Activated CD8-positive, alpha-beta memory T cell treated with anti-CD3 and anti-CD28 coated beads for 1 hour (primary cell): ENCODE results near the gene AZIN2.

ENCODE experiments used
- DNase-seq, 2 donors: peaks; one replicate each; pipeline ENCODE4 v3.0.0-alpha.2; 2020; ENCODE audit warnings: low read depth in 1 of 2; ENCODE audit errors: extremely low read depth in 1 of 2

The AZIN2 gene

DNA sequence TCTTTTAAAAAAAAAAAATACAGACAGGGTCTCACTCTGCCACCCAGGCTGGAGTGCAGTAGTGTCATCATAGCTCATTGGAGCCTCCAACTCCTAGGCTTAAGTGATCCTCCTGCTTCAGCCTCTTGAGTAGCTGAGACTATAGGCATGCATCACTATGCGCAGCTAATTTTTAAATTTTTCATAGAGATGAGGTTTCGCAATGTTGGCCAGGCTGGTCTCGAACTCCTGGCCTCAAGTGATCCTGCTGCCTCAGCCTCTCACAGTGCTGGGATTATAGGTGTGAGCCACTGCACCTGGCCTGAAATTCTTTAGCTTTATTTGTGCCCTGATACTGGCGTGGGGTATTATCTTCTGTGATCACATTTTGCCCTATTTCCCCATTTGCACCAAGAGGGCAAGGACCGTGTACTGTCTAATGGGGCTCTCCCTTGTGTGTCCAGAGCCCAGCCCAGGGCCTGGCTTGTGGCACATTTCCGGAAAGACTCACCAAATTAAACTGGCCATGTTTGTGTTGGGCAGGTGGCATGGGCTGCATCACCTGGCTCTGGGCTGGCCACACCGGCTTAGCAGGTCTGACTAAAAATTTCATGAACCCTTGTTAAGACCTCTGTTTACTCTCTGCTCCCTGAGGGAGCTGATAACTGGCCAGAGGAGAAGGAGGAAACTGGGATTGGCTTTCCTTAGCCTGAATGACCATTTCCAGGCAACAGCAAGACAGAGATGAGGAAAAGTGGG is 68.7 kb downstream of the AZIN2 start:
- no peak for DNase-seq

DNA sequence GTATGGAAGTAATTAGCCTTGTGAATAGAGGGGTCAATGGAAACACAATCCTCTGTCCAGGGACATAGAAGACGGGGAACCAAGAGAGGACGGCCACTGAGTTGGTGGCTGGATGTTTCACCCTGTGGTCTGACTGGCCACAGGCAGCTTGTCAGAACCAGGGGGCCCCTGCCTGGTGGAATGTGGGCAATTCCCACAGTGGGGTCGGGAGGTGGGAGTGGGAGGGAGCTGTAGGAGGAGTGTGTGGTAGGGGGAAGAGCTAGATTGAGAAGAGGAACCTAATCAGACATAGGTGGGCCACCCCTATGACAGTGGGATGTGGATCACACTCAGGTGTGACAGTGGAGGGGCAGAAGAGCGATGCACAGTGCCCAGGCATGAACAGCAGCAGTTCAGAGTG is 69.6 kb downstream of the AZIN2 start:
- DNase-seq = no peak

DNA sequence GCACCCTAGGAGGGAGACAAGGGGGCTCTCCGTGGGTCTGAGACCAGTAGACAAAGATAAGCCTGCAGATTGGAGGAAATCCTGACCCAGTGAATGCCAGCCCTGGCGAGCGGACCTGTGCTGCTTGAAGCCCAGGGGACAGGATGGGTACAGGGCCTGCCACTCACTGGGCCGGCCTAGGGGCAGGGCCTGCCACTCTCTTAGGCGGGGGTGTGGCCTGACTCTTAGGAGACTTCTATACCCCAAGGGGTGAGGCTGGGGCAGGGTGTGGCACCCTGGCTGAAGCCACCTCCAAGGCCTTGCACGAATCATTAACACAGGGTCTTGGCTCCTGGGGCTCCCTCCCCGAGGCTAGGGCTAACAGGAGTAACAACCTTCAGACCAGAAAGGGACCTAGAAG is 70.2 kb downstream of the AZIN2 start:
- no peak for DNase-seq

GRCh38 chr1:33152685-33153432 is 71.9 kb downstream of the AZIN2 start:
- no peak for DNase-seq

DNA sequence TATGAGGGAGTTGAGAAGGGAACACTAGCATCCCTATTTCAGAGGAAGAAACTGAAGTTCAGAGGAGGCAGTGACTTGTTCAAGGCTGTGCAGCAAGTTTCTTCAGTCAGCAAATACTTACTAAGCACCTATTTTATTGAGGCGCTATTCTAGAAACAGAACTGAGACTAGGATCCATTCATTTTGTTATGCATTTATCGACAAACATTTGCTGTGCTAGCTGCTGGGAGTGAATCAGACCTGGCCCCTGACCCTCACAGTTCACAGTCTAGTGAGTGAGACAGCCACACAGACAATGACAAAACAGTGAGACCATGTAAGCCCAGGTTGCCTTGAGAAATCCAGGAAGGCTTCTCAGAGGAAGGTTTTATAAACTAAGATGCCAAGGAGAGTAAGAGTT is 72.7 kb downstream of the AZIN2 start:
- no peak for DNase-seq

GRCh38 chr1:33155877-33156538 is 75.1 kb downstream of the AZIN2 start:
- DNase-seq = no peak

DNA sequence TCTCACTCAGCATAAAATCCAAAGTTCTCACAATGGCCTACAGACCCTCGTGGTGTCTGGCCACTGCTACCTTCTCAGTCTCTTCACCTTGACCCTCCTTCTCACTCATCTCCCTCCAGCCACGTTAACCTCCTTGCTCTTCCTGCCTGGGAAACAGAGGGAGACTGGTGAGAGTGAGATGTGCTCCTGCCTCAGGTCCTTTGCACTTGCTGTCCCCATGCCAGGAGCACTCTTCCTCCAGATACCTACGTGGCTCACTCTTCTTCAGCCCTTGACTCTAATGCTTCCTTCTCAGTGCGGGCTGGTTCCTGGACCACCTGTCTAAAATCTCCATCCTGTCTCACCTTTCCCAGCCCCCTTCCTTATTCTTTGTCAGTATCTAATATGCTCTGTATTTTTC is 76.2 kb downstream of the AZIN2 start:
- DNase-seq = no peak

GRCh38 chr1:33158366-33158765 is 77.4 kb downstream of the AZIN2 start:
- no peak for DNase-seq

DNA sequence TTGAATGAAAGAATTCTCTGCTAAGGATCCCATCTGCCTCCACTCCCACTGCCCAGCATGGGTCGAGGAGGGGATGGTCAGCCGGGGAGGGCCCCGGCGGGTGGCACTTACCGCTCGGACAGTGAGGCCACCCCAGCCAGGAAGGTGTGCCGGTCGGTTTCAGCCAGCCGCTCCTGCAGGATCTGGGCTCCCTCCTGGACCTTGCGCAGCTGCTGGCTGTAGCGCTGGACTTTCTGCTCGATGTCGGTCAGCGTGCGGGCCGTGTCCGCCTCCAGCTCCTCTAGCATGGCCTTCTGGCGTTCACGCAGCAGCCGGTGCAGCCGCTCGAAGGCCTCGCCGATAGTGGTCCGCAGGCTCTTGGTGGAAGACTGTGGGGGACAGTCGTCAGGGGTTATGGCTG is 78.6 kb downstream of the AZIN2 start:
- DNase-seq = no peak

DNA sequence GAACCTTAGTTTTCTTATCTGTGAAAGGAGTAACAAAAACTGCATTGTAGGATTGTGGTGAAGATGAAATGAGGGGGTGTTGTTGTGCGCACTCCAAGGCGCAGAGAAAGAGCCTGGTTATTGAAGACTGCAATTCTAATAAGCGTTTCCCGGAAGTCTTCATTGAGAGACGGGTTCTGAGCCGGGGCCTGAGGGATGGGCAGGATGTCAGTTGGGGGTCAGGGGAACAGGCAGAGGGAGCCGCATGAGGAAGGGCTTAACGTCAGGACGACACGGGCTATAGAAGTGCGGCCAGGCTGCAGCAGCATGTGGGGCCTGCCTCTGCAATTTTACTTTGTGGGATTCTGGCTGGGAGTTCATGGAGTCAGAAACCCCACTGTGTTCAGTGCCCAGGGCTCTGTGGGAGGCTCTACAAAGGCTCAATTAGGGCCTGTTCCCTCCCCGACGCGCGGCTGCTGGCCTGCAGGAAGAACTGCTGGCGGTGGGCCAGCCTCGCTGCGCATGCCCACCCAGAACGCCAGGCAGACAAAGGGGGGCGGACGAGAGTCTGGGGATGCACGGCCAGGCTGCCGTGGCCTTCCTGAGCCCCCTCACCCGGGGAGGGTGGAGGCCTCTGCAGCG is 80.2 kb downstream of the AZIN2 start:
- DNase-seq = no peak

DNA sequence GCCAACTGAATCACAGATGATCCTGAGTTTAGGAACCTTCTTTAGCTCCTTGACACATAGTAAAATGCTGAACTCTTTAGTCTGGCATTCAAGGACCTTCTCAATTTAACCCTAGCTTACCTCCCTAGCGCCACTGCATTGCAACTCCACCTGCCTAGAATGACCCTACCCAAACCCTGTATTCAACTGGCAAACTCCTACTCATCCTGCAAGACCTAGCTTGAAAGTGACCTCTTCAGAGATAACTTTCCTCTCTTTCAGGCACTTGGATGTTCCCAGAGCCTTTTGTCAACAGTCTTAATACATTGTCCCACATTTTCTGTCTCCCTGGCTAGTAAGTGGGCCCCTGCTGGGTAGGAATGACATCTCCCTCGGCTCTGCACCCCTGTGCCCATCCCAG is 81.2 kb downstream of the AZIN2 start:
- DNase-seq = no peak

DNA sequence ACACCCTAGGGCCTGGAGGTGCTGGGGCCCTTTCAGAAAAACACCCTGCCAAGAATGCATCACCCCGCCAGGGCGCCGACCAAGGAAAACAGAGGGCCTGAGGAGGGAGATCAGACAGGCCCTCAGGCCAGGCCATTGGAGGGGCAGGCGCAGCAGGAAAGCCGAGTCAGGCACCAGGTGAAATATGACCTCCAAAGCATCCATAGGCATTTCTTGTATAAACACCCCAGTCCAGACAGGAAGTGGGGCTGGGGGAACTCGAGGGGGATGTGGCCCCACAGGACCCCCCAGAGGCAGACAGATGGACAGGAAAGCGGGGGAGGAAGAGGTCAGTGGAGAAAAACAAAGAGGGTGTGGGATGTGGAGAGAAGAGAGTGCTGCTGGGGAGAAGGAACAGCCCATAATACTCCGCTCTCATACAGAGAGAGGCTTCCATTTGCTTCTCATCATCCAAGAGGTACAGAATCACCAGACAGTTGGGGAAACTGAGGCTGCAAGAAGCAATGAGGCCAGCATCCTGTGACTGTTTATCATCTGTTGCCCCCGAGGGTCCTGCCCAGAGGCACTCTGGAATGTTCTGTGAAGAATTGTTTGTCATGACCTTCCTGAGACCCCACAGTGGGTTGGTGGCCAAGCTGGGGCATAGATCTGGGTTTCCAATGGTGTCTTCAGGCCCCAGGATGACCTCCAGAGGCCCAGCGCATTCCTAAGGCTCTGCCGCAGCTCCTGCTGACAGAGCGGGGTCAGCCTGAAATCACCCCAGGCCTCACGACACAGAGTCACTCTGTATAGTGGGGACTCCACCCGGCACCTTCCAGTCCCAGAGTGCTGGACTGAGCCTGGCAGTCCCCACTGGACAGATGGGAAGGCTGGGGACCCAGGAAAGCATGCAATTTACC is 82.9 kb downstream of the AZIN2 start:
- no peak for DNase-seq

GRCh38 chr1:33165209-33165608 is 84.3 kb downstream of the AZIN2 start:
- no peak for DNase-seq

DNA sequence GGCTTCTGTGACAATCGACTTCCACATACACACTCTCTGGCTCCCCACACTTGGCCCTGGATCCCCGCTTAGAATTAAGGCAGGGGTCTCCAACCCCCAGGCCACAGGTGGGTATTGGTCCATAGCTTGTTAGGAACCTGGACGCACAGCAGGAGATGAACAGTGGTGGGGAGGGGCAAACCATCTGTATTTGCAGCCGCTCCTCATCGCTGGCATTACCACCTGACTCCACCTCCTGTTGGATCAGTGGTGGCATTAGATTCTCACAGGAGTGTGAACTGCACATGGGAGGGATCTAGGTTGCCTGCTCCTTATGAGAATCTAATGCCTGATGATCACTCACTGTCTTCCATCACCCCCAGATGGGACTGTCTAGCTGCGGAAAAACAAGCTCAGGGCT is 84.9 kb downstream of the AZIN2 start:
- DNase-seq = no peak

DNA sequence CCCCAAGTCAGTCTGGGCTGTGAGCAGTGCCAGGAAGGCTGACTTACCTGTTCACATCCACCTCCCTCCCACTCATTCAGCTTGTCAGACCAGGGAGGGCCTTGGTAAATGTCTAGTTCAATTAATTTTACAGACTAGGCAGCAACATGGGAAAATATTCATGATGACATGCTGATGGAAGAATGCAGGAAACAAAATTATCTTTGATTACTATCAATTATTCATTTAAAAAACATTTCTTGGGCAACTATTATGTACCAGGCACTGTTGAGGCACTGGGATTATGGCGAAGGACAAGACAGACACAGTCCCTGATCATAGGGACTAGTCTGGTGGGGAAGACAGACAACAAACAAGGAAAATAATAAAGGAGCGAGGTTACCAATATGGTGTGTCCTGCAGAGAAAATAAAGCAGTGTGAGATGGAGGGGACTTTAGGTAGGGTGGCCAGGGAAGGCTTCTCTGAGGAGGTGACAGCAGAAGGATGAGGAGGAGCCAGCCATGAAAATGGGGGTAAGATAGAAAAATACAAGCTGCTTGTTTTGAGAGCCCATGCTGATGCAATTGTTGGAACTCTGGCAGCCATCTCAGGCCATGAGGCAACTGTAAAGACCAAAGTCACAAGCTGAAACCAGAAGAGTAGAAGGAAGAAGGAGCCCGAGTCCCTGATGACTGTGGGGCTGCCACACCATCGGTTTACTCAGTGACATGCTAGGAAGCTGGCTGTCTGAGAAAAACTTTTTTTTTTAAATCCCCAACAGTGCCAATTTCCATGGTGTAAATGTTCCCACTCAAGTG is 86.9 kb downstream of the AZIN2 start:
- DNase-seq = no peak

GRCh38 chr1:33168556-33169289 is 87.8 kb downstream of the AZIN2 start:
- DNase-seq = no peak

GRCh38 chr1:33169290-33170055 is 88.5 kb downstream of the AZIN2 start:
- DNase-seq = no peak
